ENCODE data around the gene SVEP1.

The SVEP1 gene

DNA sequence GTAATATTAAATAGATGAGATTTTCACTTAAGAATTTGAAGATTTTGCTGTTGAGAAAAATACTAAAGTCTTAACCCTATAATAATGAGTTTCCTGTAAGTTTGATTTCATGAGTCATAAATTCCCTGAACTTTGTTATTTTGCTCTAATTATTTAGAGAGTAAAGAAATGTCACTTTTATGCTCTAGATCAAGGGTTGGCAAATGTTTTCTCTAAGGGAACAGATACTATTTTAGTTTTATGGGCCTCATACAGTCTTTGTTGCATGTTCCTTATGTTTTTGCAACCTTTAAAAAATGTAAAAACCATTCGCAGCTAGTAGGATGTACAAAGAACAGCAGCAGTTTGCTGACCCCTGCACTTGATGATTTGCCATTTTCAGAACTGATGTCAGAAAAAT is 241.4 kb downstream of the SVEP1 start:
- H3K36me3 ChIP-seq (ENCODE audit: control insufficient read depth in 2 of 2, insufficient read depth in 1 of 2, low read length in 2 of 2), result no peaks in the 10 kb centered on the region
- H3K4me1 ChIP-seq (ENCODE audit: control insufficient read depth, insufficient read depth, low read length), result no peaks in the 10 kb centered on the region
- no peak overlapping the region for H3K27ac ChIP-seq (ENCODE audit: extremely low read depth, low read depth, low read length)
- no peak overlapping the region for H3K4me3 ChIP-seq (ENCODE audit: low read depth, low read length)
- POLR2A ChIA-PET, result no interaction called here
- CTCF ChIA-PET, result no interaction called here
- no peaks in the 10 kb centered on the region for H3K9me3 ChIP-seq (ENCODE audit: control insufficient read depth, insufficient read depth, low read depth, low read length)
- no peak for TF ChIP-seq ZFP41 (tag by site-specific recombination; IDR thresholded peaks at IDR 0.05; ENCODE audit: borderline replicate concordance)
- TF ChIP-seq, protein P1, sequence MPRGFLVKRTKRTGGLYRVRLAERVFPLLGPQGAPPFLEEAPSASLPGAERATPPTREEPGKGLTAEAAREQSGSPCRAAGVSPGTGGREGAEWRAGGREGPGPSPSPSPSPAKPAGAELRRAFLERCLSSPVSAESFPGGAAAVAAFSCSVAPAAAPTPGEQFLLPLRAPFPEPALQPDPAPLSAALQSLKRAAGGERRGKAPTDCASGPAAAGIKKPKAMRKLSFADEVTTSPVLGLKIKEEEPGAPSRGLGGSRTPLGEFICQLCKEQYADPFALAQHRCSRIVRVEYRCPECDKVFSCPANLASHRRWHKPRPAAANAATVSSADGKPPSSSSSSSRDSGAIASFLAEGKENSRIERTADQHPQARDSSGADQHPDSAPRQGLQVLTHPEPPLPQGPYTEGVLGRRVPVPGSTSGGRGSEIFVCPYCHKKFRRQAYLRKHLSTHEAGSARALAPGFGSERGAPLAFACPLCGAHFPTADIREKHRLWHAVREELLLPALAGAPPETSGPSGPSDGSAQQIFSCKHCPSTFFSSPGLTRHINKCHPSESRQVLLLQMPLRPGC (tag by site-specific recombination; IDR thresholded peaks at IDR 0.05), result no peak
- no peak for TF ChIP-seq ZNF626 (tag by site-specific recombination; IDR thresholded peaks at IDR 0.05)
- no peak for TF ChIP-seq WT1 (tag by site-specific recombination; IDR thresholded peaks at IDR 0.05)
- no peak for TF ChIP-seq ZNF660 (tag by site-specific recombination; IDR thresholded peaks at IDR 0.05)
- TF ChIP-seq MEIS1 (CRISPR knock-in tag; IDR thresholded peaks at IDR 0.05; ENCODE audit: borderline replicate concordance), result no peak
- TF ChIP-seq, protein P2, sequence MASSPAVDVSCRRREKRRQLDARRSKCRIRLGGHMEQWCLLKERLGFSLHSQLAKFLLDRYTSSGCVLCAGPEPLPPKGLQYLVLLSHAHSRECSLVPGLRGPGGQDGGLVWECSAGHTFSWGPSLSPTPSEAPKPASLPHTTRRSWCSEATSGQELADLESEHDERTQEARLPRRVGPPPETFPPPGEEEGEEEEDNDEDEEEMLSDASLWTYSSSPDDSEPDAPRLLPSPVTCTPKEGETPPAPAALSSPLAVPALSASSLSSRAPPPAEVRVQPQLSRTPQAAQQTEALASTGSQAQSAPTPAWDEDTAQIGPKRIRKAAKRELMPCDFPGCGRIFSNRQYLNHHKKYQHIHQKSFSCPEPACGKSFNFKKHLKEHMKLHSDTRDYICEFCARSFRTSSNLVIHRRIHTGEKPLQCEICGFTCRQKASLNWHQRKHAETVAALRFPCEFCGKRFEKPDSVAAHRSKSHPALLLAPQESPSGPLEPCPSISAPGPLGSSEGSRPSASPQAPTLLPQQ (tag by site-specific recombination; IDR thresholded peaks at IDR 0.05), result no peak

DNA sequence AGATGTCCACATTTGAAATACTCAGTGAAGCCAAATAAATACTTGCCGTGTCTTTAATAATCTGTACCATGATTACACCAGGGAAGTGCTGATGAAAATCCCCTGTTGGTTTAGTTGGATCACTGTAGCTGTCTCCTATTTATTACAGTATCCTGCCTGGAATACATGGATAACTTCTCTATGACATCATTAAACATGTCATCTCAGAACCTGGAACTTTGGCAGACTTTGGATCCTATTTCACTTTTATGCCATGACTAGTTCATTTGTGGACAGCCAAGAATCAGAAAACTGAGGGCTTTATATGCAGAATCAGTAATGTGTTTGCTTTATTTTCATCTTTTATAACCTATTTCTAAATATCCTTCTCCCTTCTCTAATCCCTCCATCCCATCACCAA is 241.8 kb downstream of the SVEP1 start, which contains the start of gene TXNDC8:
Gene TXNDC8 (minus strand): TSS at position 137 of the 400 bp plus-strand sequence.
- Histone ChIP-seq H3K36me3 (ENCODE audit: control insufficient read depth in 2 of 2, insufficient read depth in 1 of 2, low read length in 2 of 2) (no peaks in the 10 kb centered on the region), H3K9me3 (ENCODE audit: control insufficient read depth, insufficient read depth, low read depth, low read length) (no peaks in the 10 kb centered on the region), H3K4me1 (ENCODE audit: control insufficient read depth, insufficient read depth, low read length) (no peaks in the 10 kb centered on the region), H3K27ac (ENCODE audit: extremely low read depth, low read depth, low read length) (no peak within 1 kb of the TSS), H3K4me3 (ENCODE audit: low read depth, low read length) (no peak within 1 kb of the TSS)
- TF ChIP-seq ZNF629 (tag by site-specific recombination; IDR thresholded peaks at IDR 0.05) (0 out of 2 replicates have a peak, but pooled peaks have one; percentile 21), YY2 (tag by site-specific recombination; IDR thresholded peaks at IDR 0.05) (no peak), ZNF549 (tag by site-specific recombination; IDR thresholded peaks at IDR 0.05) (no peak), ZFP3 (tag by site-specific recombination; IDR thresholded peaks at IDR 0.05; ENCODE audit: low read depth) (no peak), ZNF660 (tag by site-specific recombination; IDR thresholded peaks at IDR 0.05) (peak; percentile 17; the same call in 1 of the 2 replicates)
- TF ChIP-seq, protein P3, sequence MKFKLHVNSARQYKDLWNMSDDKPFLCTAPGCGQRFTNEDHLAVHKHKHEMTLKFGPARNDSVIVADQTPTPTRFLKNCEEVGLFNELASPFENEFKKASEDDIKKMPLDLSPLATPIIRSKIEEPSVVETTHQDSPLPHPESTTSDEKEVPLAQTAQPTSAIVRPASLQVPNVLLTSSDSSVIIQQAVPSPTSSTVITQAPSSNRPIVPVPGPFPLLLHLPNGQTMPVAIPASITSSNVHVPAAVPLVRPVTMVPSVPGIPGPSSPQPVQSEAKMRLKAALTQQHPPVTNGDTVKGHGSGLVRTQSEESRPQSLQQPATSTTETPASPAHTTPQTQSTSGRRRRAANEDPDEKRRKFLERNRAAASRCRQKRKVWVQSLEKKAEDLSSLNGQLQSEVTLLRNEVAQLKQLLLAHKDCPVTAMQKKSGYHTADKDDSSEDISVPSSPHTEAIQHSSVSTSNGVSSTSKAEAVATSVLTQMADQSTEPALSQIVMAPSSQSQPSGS (tag by site-specific recombination; IDR thresholded peaks at IDR 0.05; ENCODE audit: low read depth), result peak; percentile 61; the same call in 1 of the 2 replicates
- CTCF ChIA-PET, result no interaction called here
- POLR2A ChIA-PET, result no interaction called here

DNA sequence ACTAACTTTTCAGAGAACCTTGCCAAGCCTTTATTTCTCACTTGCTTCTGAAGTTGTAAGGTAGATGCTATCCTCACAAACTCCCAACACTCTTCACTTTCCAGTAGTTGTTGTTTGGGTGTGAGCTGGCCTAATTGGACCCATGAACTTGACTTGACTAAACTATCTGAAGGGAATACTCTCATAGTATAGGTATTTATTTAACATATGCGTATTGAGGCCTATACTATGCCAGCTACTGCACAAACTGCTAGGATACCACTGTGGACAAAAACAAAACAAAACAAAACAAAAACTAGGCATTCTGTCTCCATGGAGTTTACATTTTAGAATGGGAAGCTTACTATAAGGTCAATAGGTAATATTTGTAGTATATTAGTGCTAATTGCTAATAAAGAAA is 243.2 kb downstream of the SVEP1 start:
- TF ChIP-seq ZNF530 (tag by site-specific recombination; IDR thresholded peaks at IDR 0.05; ENCODE audit: low read depth) (no peak), ZNF571 (tag by site-specific recombination; IDR thresholded peaks at IDR 0.05) (no peak), HOXD13 (CRISPR knock-in tag; IDR thresholded peaks at IDR 0.05; ENCODE audit: borderline replicate concordance) (no peak)
- TF ChIP-seq, protein P4, sequence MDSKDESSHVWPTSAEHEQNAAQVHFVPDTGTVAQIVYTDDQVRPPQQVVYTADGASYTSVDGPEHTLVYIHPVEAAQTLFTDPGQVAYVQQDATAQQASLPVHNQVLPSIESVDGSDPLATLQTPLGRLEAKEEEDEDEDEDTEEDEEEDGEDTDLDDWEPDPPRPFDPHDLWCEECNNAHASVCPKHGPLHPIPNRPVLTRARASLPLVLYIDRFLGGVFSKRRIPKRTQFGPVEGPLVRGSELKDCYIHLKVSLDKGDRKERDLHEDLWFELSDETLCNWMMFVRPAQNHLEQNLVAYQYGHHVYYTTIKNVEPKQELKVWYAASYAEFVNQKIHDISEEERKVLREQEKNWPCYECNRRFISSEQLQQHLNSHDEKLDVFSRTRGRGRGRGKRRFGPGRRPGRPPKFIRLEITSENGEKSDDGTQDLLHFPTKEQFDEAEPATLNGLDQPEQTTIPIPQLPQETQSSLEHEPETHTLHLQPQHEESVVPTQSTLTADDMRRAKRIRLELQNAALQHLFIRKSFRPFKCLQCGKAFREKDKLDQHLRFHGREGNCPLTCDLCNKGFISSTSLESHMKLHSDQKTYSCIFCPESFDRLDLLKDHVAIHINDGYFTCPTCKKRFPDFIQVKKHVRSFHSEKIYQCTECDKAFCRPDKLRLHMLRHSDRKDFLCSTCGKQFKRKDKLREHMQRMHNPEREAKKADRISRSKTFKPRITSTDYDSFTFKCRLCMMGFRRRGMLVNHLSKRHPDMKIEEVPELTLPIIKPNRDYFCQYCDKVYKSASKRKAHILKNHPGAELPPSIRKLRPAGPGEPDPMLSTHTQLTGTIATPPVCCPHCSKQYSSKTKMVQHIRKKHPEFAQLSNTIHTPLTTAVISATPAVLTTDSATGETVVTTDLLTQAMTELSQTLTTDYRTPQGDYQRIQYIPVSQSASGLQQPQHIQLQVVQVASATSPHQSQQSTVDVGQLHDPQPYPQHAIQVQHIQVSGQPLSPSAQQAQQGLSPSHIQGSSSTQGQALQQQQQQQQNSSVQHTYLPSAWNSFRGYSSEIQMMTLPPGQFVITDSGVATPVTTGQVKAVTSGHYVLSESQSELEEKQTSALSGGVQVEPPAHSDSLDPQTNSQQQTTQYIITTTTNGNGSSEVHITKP (tag by site-specific recombination; IDR thresholded peaks at IDR 0.05), result no peak
- ChIA-PET CTCF (no interaction called here), POLR2A (no interaction called here)
- Histone ChIP-seq H3K36me3 (ENCODE audit: control insufficient read depth in 2 of 2, insufficient read depth in 1 of 2, low read length in 2 of 2) (no peaks in the 10 kb centered on the region), H3K27ac (ENCODE audit: extremely low read depth, low read depth, low read length) (no peak overlapping the region), H3K4me3 (ENCODE audit: low read depth, low read length) (no peak overlapping the region), H3K4me1 (ENCODE audit: control insufficient read depth, insufficient read depth, low read length) (no peaks in the 10 kb centered on the region), H3K9me3 (ENCODE audit: control insufficient read depth, insufficient read depth, low read depth, low read length) (no peaks in the 10 kb centered on the region)
